HS-27A (cell line): ENCODE data around the gene ODAM.
"Not testable (repeated sequence)": the region's sequence is repeated elsewhere in the genome, so short reads cannot be mapped to it uniquely, and the experiment has no call there.

Experiments used
- DNase-seq: peaks from one replicate; pipeline ENCODE4 v3.0.0-alpha.2; 2012; ENCODE audit warnings: low read depth, missing footprints

ODAM gene

DNA sequence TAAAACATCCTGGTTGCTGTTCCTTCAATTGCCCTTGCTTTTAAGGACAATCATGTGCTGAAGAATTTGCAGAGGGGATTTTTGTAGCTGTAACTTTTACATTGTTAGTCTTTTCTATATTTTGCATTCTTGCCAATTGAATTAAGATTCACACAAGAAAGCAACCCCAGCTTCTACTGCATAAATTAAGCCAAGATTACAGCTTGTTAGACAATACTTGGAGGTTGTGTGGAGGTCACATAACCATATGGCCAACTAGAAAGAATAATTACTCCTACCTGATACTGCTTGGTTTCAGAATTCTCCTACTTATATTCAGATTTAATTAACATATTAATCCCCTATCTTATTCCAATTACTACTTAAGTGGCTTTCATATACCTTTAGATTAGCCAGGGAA lies 26.3 kb downstream of the ODAM start:
- not testable (repeated sequence) for DNase-seq

DNA sequence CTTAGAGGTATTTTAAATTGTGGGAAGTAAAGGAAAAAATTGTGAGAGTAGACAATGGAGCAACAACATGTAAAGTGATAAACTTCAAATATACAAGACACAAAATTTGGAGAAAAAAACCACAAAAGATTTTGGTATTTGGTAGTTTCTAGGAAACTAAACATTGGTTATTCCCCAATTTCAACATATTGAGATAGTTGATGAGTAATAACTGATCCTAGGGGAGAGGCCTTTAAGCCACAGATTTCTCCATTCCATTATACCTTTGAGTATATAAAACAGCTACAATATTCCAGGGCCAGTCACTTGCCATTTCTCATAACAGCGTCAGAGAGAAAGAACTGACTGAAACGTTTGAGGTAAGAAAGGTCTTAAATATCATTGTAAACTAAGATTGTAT lies 30.3 kb downstream of the ODAM start, which contains the start of gene FDCSP:
Gene FDCSP, plus strand, starts transcription at position 301 of the 400 bp plus-strand sequence. CDS start 5,071 bp downstream, outside the sequence.
- DNase-seq, result no peak

GRCh38 chr4:70236125-70236524 lies 40.6 kb downstream of the ODAM start:
- no peak for DNase-seq

DNA sequence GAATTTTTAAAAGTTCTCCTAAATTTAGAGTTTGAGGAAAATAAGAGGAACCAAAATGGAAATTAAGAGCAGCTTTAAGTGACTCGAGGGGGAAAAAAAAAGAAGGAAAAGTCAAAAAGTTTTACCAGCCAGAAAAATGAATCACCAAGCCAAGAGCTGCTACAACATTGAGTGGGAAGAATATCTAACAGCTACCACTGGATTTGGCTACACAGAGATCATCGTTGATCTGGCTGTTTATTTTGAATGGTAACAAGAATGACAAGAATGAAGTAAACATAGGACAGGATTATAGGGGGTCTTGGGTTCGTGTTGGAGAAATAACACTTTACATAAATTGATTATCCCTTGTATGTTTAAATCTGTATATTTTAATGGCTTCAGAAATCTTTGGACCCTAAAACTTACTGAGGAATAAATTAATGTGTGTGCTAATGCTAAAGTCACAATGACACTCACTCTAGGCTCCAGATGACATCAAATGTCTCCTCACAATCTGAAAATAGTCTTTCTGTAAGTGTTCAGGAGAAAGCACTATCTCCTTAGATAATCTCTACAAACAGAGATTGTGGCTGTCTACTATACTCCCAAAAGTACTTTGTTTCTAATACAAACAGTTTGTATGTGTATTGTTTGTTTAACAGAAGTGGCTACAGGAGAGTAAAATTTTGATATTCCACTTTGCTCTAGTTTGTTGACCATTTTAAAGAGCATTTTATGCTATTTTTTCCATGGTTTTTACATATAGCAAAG lies 43.8 kb downstream of the ODAM start:
- DNase-seq, result no peak

DNA sequence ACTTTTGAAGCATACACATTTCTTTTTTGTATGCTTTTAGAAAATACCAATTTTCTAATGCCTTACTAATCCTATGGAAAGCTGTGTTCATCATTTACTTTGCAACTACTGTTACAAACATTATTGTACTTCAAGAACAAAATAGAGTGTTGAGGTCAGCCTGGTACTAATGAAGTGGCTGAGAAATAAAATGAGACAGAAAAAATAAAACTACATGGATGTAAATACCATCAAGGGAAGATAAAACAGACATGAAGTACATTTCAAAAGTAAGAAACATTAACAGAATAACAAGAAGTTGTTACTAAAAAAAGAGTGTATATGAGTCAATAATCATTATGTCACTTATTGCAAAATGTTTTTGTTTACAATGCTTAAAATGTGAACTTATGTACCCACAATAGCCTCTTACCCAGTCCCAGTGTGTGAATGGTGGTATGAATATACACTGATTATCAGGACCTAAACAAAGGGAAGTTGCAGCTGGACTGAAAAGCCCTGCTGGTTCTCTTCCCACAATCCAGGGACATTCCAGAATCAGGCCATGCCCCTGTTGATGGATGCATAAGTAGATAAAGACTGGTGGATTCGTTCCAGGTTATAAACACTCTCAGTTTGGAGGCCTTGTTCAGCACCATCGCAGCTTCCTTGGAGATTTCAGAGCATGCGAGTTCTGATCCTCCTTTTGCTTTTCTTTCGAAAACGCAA lies 44.5 kb downstream of the ODAM start:
- no peak for DNase-seq

DNA sequence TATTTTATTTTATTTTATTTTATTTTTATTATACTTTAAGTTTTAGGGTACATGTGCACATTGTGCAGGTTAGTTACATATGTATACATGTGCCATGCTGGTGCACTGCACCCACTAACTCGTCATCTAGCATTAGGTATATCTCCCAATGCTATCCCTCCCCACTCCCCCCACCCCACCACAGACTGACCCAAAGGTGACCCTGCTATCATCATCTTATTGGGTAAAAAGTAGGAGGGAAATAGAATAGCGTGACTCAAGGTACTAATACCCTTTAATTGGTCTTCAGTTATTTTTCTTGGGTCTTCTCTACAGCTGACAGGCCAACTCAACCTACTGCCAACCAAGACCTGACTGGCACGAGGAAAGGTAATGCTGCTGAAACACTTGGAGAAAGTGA lies 46.8 kb downstream of the ODAM start, which contains the start of gene CSN3:
Gene CSN3, plus strand, starts transcription at position 301 of the 400 bp plus-strand sequence. CDS start 2,223 bp downstream, outside the sequence.
- DNase-seq, result not testable (repeated sequence)

- DNase-seq, result no peak
Observed at GRCh38 chr4:70243091-70243490, 47.6 kb downstream of the ODAM start.

- DNase-seq, result no peak
Observed at GRCh38 chr4:70251250-70251944, 55.9 kb downstream of the ODAM start.

DNA sequence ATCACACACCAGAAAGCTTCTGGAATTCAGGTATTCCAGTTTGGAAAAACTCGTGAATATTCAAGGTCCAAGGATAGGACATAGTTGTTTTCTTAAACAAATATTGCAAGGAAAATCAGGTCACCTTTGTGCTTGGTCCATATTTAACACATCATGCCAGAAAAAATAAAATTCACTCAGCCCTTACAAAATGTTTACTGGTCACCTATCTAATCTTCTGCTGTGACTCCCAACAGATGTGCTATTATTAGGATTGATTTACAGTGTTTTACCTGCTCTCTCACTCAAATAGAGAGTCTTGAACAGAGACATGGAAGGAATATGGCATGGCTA lies 56.4 kb downstream of the ODAM start:
- DNase-seq, result no peak
